Mammary epithelial cell (primary cell): ENCODE measurements around the gene ING1.

Source experiments
- EZH2 ChIP-seq: IDR thresholded peaks from 2 replicates; pipeline ENCODE4 v1.6.1; 2012; ENCODE audit warnings: low read length, inconsistent platforms, borderline replicate concordance
- TF ChIP-seq, protein P1 (sequence below), 2 donors: IDR thresholded peaks in 1 of 2; conservative IDR thresholded peaks in 1 of 2; 2 replicates each; pipeline ENCODE4 v1.5.1; 2011 to 2012; ENCODE audit warnings: inconsistent platforms in 2 of 2, low read length in 2 of 2, mild to moderate bottlenecking in 2 of 2, control low read depth in 1 of 2, low read depth in 1 of 2; ENCODE audit not compliant: insufficient read depth in 1 of 2; ENCODE audit errors: extremely low read depth in 1 of 2

DNA sequence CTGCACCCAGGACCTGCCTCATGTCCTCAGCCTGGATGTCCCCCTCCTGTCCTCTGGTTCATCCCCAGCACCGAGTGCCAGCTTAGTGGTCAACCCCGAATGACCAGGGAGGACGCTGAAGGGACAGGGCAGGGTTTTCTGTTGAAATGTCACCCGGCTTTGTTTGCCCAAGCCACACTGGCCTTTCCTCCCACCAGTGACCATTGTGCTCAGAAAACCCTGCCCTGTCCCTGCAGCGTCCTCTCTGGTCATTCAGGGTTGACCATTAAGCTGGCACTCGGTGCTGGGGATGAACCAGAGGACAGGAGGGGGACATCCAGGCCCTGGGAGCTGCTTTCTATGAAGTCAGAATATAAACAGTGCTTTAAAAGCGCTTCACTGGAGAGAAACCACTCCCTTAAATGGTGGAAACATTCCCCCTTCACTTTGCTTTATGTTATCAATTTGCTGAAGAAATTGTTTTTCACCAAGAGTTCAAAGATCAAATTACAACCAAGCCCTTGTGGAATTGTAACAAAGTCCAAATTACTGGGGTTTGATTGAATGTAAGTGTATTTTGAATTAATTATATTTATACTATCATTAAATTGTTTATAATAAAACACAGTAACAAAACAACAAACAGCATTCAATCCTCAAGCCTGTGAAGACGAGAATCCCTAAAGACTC is 29.0 kb upstream of the ING1 start:
- TF ChIP-seq, protein P1, sequence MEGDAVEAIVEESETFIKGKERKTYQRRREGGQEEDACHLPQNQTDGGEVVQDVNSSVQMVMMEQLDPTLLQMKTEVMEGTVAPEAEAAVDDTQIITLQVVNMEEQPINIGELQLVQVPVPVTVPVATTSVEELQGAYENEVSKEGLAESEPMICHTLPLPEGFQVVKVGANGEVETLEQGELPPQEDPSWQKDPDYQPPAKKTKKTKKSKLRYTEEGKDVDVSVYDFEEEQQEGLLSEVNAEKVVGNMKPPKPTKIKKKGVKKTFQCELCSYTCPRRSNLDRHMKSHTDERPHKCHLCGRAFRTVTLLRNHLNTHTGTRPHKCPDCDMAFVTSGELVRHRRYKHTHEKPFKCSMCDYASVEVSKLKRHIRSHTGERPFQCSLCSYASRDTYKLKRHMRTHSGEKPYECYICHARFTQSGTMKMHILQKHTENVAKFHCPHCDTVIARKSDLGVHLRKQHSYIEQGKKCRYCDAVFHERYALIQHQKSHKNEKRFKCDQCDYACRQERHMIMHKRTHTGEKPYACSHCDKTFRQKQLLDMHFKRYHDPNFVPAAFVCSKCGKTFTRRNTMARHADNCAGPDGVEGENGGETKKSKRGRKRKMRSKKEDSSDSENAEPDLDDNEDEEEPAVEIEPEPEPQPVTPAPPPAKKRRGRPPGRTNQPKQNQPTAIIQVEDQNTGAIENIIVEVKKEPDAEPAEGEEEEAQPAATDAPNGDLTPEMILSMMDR (conservative IDR thresholded peaks at IDR 0.05 in 1 of 2, IDR thresholded peaks at IDR 0.05 in 1 of 2; ENCODE audit: extremely low read depth in 1 of 2, insufficient read depth in 1 of 2, low read depth in 1 of 2, low read length in 2 of 2) = no peak
- TF ChIP-seq EZH2 = no peak
